IgD-negative memory B cell (primary cell): ENCODE results near the gene RAB26. TPM values are rescaled to one million over a fixed set of nuclear protein-coding genes. Genes with fewer than 3 reads are reported as not detected.

Source experiments
- H3K27ac Mint-ChIP-seq, 3 donors: one replicate each; pipeline ENCODE4 v1.8.0; 2020 to 2022; ENCODE audit warnings: mild to moderate bottlenecking in 3 of 3, mixed read lengths in 3 of 3, moderate library complexity in 1 of 3
- H3K27me3 Mint-ChIP-seq: one replicate; pipeline ENCODE4 v1.8.0; 2021; ENCODE audit warnings: mixed read lengths
- H3K36me3 Mint-ChIP-seq: one replicate; pipeline ENCODE4 v1.8.0; 2020; ENCODE audit warnings: mild to moderate bottlenecking, mixed read lengths
- H3K4me1 Mint-ChIP-seq, 3 donors: one replicate each; pipeline ENCODE4 v1.8.0; 2020 to 2022; ENCODE audit warnings: mixed read lengths in 3 of 3, mild to moderate bottlenecking in 1 of 3
- H3K4me3 Mint-ChIP-seq, 4 donors: one replicate each; pipeline ENCODE4 v1.8.0; 2020 to 2022; ENCODE audit warnings: mild to moderate bottlenecking in 4 of 4, mixed read lengths in 4 of 4, moderate library complexity in 3 of 4
- H3K9me3 Mint-ChIP-seq, 3 donors: one replicate each; pipeline ENCODE4 v1.8.0; 2020 to 2021; ENCODE audit warnings: mixed read lengths in 3 of 3, mild to moderate bottlenecking in 1 of 3
- polyA plus RNA-seq: library from polyadenylated mRNA; unstranded; fragments of 300-500 nt; fragmentation: Illumina TruSeq; gene quantifications from one replicate; pipeline ENCODE4 v1.2.3, GENCODE V29; 2021

The RAB26 gene
- polyA plus RNA-seq, 1 donor from 2014 or later = 0.41 TPM

DNA sequence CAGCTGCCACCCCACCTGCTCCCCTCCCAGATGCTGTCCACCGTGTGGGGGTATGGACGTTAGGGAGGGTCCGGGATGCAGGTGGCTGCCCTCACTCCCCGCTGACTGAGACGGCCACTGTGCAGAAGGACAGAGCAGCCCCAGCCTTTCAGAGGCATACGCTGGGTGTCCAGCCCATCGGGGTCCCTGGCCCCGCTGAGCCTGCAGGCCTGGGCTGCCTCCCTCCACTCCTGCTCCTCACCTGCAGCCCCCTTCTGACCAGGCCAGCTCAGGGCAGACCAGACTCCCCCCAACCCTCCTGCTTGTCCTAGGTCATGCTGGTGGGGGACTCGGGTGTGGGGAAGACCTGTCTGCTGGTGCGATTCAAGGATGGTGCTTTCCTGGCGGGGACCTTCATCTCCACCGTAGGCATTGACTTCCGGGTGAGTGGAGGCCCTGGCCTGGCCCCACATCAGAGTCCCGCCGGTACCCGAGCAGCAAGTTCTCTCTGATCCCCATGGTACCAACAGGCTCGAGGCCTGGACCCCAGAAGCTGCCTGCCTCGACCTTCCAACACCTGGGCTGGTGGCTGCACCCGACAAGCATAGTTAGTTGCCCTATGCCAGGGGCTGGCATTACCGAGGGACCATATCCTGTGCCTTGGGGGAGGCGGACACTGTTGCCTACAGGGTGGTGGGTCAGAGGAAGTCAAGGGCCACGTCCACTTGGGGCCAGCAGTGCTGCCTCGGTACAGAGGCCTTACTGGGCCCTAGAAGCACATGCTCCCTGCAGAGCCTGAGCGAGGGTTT lies 1.4 kb downstream of the RAB26 start:
- peak overlapping the region in 2 of 3 donors; percentile 36 to 57 for H3K27ac Mint-ChIP-seq

DNA sequence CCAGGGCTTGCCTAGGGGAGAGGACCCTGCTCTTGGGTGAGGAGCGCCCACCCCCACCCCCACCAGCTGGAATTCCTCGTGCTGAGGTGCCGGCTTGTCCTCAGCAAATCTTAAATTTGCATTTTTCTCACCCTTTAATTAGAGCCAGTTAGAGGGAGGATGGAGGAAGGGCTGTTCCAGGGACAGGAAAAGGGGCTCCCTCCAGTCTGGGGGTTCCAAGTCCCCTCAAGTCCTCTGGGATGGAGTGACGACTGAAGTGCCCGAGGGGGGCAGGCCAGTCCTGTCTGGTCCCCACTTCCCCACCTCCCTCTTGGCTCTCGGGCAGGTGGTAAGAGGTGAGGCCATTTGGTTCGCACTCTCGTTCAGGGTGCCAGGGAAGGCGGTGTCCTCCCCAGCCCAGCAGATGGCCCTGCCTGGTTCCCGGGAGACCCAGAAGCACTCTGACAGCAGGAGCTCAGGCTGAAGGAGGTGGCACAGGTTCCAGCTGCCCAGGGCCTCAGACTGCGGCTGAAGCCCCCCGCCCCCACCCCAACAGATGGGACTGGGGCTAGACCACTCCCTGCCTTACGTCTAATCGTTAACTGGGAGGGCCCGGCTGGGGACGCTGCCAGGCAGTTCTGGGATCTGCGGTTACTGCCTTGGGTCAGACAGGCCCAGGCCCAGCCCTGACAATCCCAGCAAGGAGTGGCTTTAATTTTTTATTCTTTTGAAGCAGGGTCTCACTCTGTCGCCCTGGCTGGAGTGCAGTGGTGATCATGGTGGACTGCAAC lies 2.2 kb downstream of the RAB26 start:
- peak overlapping the region in 1 of 3 donors; percentile 36 for H3K27ac Mint-ChIP-seq
- H3K9me3 Mint-ChIP-seq = no peaks in the 10 kb centered on the region
- H3K4me1 Mint-ChIP-seq = peaks cover 13 to 32% (median 25%) of the 10 kb centered on the region in 3 donors
- H3K4me3 Mint-ChIP-seq = peak overlapping the region in 3 of 4 donors; percentile 27 to 85 (median 70)
- H3K36me3 Mint-ChIP-seq = peaks cover 2% of the 10 kb centered on the region
- H3K27me3 Mint-ChIP-seq = no peaks in the 10 kb centered on the region

More for the DNA sequence above, 1.4 kb downstream of the RAB26 start:
- peaks cover 2% of the 10 kb centered on the region for H3K36me3 Mint-ChIP-seq
- H3K4me3 Mint-ChIP-seq = peak overlapping the region; percentile 40 to 83 (median 59)
- H3K27me3 Mint-ChIP-seq = no peaks in the 10 kb centered on the region
- peaks cover 8 to 29% (median 25%) of the 10 kb centered on the region in 3 donors for H3K4me1 Mint-ChIP-seq
- H3K9me3 Mint-ChIP-seq = no peaks in the 10 kb centered on the region

DNA sequence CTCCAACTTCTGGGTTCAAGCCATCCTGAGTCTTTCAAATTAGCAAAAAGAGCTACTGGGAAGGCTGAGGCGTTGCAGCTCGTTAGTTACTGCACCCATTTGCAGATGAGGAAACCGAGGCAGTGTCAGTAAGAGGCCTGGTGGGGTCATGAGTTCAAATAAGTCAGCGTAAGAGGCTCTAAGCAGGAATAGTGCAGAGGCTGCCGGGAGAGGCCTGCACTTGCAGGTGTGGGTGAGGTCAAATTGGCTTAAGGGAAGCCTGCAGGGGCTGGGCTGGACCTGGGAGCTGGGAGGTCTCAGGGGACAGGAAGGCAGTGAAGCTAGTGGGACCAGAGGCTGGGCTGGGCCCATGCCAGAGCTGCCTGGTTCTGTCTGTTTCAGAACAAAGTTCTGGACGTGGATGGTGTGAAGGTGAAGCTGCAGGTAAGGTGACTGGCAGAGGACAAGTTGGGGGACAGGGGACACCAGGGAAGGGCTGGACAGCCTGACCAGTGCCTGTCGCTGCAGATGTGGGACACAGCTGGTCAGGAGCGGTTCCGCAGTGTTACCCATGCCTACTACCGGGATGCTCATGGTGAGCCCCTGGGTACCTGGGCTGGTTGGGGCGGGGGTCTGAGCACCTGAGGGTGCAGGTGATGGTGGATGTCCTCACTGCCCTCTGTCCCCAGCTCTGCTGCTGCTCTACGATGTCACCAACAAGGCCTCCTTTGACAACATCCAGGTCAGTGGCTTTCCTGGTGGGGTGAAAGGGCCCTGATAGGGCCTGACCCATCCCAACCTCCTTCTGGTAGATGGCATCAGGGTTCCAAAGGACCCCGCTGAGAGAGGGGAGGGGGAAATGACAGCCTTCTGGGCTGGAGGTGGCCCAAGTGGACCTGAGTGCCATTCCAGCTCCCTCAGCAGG lies 3.0 kb downstream of the RAB26 start:
- Mint-ChIP-seq H3K9me3 (no peaks in the 10 kb centered on the region), H3K4me3 (peak overlapping the region; percentile 38 to 85 (median 77)), H3K36me3 (peaks cover 2% of the 10 kb centered on the region), H3K27ac (peak overlapping the region in 2 of 3 donors; percentile 16 to 23), H3K27me3 (no peaks in the 10 kb centered on the region), H3K4me1 (peaks cover 13 to 35% (median 28%) of the 10 kb centered on the region in 3 donors)

DNA sequence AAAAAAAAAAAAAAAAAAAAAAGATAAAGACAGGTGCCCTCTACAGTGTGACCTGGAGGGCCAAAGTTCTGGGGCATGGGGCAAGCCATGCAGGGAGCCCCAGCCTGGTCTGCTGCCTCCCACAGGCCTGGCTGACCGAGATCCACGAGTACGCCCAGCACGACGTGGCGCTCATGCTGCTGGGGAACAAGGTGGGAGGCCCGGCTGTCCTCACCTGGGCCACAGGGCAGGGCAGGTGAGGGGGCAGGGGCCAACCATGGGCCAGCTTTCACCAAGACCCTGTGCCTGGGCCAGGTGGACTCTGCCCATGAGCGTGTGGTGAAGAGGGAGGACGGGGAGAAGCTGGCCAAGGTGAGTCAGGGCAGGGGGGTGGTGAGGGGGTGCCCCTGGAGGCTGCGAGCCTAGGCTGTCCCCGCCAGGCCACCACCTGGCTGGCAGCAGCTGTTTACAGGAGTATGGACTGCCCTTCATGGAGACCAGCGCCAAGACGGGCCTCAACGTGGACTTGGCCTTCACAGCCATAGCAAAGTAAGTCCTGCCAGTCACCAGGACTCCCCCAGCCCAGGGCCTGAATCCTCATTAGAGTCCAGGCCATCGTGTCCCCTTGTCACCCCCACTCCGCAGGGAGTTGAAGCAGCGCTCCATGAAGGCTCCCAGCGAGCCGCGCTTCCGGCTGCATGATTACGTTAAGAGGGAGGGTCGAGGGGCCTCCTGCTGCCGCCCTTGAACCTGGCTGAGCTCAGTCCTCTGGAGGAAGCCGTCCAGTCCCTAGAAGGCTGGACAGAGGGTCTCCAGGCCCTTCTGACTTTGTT lies 4.5 kb downstream of the RAB26 start:
- Mint-ChIP-seq H3K4me3 (peak overlapping the region; percentile 82 to 94 (median 93)), H3K4me1 (peaks cover 13 to 46% (median 39%) of the 10 kb centered on the region in 3 donors), H3K36me3 (peaks cover 2% of the 10 kb centered on the region), H3K27me3 (no peaks in the 10 kb centered on the region), H3K27ac (peak overlapping the region; percentile 47 to 80 (median 62)), H3K9me3 (no peaks in the 10 kb centered on the region)

DNA sequence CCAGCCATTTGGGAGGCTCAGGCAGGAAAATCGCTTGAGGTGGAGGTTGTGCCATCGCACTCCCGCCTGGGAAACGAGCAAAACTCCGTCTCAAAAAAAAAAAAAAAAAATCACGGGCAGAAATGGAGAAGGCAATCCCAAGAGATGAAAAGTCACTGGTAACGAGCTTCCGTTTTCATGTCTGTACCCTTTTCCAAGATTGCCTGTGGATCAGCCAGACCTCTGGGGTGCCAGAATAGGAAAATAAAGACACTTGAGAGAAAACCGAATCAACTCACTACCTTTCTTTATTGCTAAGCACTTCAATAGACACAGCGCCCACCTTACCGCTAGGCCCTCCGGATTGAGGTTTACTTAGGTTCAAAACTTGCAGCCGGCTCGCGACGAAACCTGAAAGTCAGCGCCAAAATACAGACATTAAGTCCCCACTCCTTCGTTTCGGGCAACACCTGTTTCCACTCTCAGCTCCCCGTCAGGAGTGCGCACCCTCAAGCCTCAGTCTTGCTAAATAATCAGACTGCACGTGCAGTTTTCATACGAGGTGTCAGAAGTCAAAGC lies 6.2 kb downstream of the RAB26 start:
- peak overlapping the region; percentile 82 to 94 (median 93) for H3K4me3 Mint-ChIP-seq
- no peaks in the 10 kb centered on the region for H3K9me3 Mint-ChIP-seq
- H3K36me3 Mint-ChIP-seq = peaks cover 2% of the 10 kb centered on the region
- H3K27me3 Mint-ChIP-seq = no peaks in the 10 kb centered on the region
- H3K27ac Mint-ChIP-seq = peak overlapping the region; percentile 62 to 93 (median 90)
- peaks cover 13 to 50% (median 43%) of the 10 kb centered on the region in 3 donors for H3K4me1 Mint-ChIP-seq

DNA sequence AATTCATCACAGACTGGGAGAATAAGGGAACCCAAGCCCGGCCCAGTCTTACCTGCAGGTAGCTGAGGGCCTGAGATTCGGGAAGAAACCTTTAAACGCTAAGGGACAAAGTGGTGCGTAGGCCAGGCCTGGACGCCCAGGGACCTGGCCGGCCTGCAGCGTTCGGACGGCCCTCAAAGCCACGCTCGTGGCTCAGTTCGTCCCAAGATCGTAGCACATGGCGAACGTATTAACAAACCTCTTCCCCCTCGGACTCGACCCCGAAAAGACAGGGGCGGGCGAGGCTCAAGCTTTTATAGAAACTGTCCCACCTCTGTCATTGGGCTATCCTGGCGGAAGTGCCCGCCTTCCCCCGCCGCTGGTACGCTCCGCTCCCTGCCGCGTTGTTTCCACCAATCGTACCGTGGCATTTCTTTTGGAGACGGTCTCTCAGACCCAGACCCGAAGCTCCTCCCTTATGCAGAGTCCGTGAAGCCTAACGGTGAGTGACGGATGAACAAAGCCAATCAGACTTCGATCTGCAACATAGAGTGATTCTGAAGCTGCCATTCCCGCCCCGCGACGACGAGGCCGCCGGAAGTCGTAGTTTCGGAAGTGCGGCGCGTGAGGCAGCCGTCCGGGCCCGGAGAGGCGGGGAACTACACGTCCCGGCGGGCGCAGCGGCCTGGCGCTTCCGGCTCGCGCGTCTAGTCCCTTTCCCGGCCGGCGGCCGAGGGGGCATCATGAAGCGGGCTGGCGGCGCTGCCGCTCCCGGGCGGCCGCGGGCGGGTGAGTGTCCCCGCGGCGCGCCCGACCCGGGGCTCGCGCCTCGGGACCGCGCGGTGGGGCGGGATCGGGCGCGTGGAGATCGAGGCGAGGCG lies 6.9 kb downstream of the RAB26 start, which contains the start of gene TRAF7:
Gene TRAF7, plus strand, starts transcription at position 692 of the 860 bp plus-strand sequence. CDS start 8,139 bp downstream, outside the sequence.
- Mint-ChIP-seq H3K27me3 (no peaks in the 10 kb centered on the region), H3K4me3 (peak within 1 kb of the TSS; percentile 93 to 99 (median 95)), H3K9me3 (no peaks in the 10 kb centered on the region), H3K4me1 (peaks cover 13 to 46% (median 39%) of the 10 kb centered on the region in 3 donors), H3K27ac (peak within 1 kb of the TSS; percentile 92 to 94 (median 93)), H3K36me3 (peaks cover 2% of the 10 kb centered on the region)

DNA sequence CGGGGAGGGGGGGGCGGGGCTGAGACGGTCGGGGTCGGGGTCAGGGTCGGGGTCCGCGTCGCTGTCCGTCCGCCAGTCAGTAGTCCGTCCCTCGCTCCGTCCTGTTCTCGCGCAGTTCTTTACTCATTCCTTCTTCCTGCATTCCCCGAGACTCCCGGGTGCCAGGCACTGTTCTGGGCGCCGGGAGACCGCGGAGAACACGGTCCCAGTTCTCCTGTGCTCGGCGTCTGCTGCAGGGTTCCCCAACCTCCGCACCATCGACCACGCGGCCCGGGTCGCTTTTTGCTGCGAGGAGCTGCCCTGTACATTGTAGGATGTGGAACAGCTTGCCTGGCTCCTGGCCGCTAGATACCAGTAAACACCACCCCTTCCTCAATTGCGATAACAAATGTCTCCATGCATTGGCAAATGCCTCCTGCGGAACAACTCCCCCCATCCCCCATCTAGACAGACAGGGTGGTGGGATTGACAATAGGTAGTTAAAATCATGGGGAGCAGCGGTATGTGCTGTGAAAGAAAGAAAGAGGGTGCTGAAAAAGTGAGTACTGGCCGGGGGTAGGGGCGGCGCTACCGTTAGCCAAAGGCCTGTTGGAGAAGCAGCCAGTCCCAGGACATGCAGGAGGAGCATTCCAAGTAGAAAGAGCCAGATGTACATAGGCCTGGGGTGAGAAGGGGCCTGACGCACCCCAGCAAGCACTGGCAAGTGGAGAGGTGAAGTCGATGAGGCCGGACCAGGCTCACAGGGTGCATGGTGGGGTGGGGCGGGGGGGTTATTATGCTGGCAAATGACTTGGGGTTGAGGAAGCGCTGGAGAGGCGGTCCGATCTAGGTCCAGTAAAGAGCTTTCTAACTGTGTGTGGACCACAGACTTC lies 7.8 kb downstream of the RAB26 start:
- H3K27me3 Mint-ChIP-seq = no peaks in the 10 kb centered on the region
- peak overlapping the region; percentile 91 to 99 (median 95) for H3K4me3 Mint-ChIP-seq
- H3K9me3 Mint-ChIP-seq = no peaks in the 10 kb centered on the region
- H3K27ac Mint-ChIP-seq = peak overlapping the region; percentile 92 to 94 (median 93)
- peaks cover 2% of the 10 kb centered on the region for H3K36me3 Mint-ChIP-seq
- H3K4me1 Mint-ChIP-seq = peaks cover 12 to 43% (median 36%) of the 10 kb centered on the region in 3 donors

DNA sequence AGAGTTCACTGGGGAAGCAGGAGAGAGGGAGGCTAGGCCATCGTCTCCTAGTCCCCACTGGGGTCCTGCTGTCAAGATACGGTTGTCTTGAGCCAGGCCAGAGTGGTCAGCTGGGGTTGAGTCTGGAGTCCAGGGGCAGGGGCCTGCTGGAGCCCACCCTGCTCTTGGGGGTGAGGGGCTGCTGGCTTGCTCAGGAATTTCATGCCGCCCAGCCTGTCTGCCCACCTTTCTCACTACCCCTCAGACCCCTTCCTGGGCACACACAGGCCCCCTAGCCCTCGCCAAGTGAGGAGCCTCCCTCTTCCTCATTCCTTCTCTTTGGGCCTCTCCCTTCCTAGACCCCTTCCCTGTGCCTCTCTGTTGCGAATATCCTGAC lies 8.4 kb downstream of the RAB26 start:
- no peaks in the 10 kb centered on the region for H3K36me3 Mint-ChIP-seq
- no peaks in the 10 kb centered on the region for H3K9me3 Mint-ChIP-seq
- peak overlapping the region; percentile 39 to 94 (median 92) for H3K27ac Mint-ChIP-seq
- H3K4me3 Mint-ChIP-seq = peak overlapping the region; percentile 91 to 99 (median 95)
- peaks cover 9 to 40% (median 31%) of the 10 kb centered on the region in 3 donors for H3K4me1 Mint-ChIP-seq
- H3K27me3 Mint-ChIP-seq = no peaks in the 10 kb centered on the region

DNA sequence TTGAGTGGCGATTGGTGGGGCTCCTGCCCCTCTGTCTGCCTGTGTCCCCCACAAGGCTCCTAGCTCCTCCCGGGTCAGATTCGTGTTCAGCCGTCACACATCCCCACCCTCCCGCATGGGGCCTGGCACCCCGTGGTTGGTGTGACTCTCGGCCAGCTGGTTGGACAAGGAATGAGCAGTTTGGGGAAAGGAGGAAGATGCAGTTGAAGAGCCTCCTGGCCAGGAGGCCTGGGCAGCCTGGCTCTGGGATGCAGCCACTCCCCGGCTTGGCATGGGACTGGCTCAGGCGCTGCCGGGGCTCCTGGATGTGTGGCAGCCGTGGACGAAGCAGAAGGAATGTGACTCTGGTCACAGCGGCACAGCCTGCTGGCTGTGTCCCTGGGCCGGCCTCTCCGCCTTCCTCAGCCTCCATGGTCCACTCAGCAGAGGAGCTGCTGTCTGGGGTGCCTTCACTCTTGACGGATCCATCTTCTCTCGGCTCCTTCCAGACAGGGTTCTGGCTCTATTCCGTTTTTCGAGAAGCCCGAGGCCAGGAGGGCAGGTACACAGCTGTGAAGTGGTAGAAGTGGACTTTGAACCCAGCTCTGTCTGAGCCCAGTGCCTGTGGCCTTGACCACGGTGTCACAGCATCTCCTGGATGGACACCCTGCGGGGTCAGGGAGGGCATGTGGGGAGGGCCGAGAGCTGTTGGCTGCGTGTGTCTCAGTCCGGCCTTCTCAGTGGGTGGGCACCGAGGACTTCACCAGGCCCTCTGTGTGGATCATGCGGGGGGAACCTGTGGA lies 9.2 kb downstream of the RAB26 start:
- no peaks in the 10 kb centered on the region for H3K9me3 Mint-ChIP-seq
- peaks cover 9 to 36% (median 29%) of the 10 kb centered on the region in 3 donors for H3K4me1 Mint-ChIP-seq
- H3K27ac Mint-ChIP-seq = peak overlapping the region; percentile 23 to 94 (median 39)

DNA sequence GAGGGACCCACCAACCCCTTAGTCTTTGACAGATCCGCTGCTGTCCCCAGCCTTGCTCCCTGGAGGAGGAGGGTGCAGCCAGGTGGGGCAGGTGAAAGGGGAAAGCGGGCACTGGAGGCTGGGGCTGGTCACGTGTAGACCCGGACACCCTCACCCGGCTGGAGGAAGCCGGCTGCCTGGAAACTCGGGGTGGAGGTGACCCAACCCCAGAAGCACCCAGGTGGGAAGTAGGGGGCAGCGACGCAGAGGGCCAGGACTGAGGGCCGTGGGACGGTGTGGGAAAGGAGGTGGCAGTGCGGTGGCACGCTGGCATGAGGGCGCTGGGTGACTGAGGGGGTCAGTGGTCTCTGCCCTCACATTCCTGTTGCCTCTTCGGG lies 9.8 kb downstream of the RAB26 start:
- peaks cover 8 to 34% (median 26%) of the 10 kb centered on the region in 3 donors for H3K4me1 Mint-ChIP-seq
- H3K27ac Mint-ChIP-seq = peak overlapping the region in 1 of 3 donors; percentile 23
- H3K4me3 Mint-ChIP-seq = peak overlapping the region in 2 of 4 donors; percentile 17 to 23
- H3K36me3 Mint-ChIP-seq = no peaks in the 10 kb centered on the region
- no peaks in the 10 kb centered on the region for H3K9me3 Mint-ChIP-seq
- H3K27me3 Mint-ChIP-seq = no peaks in the 10 kb centered on the region

More for the DNA sequence above, 9.2 kb downstream of the RAB26 start:
- H3K36me3 Mint-ChIP-seq = no peaks in the 10 kb centered on the region
- no peaks in the 10 kb centered on the region for H3K27me3 Mint-ChIP-seq
- H3K4me3 Mint-ChIP-seq = peak overlapping the region; percentile 23 to 99 (median 75)

DNA sequence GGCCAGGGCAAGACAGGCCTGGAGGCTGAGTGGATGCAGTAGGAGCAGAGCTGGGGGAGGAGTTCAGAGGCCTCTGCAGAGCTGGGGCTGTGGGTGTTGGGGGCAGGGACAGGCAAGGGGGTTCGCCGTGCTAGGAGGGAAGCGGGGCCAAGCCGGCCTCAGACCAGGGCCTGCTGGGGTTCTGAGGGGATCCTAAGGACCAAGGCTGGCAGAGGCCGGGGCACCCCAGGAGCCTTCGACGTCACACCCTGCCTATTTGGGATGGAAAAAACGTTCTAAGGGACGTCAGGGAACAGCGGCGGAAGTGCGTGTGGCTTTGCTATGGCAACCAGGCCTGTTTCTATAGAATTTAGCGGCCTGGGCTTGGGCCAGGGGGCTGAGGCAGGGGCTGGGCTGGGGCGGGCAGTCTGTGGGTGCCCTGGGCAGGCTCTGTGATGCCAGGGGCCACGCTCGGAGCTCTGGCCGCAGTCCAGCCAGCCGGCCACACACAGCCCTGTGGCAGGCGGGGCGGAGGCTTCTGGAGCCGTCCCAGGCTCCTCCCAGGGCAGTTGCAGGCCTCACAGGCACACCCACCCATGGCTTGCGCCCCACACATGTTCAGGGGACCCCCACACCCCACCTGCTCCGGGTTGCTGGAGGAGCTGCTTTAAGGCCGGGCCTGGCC lies 10.9 kb downstream of the RAB26 start:
- Mint-ChIP-seq H3K9me3 (no peaks in the 10 kb centered on the region), H3K27ac (peak overlapping the region in 1 of 3 donors; percentile 32), H3K4me3 (peak overlapping the region; percentile 22 to 38 (median 30)), H3K27me3 (no peaks in the 10 kb centered on the region), H3K36me3 (no peaks in the 10 kb centered on the region), H3K4me1 (peaks cover 4 to 28% (median 21%) of the 10 kb centered on the region in 3 donors)
